ENCODE results near the gene TACC3. TPM values are rescaled to one million over a fixed set of nuclear protein-coding genes. Genes with fewer than 3 reads are reported as not detected.

Gene TACC3
- polyA plus RNA-seq, 1 donor from 2014 or later = 20.0 TPM

DNA sequence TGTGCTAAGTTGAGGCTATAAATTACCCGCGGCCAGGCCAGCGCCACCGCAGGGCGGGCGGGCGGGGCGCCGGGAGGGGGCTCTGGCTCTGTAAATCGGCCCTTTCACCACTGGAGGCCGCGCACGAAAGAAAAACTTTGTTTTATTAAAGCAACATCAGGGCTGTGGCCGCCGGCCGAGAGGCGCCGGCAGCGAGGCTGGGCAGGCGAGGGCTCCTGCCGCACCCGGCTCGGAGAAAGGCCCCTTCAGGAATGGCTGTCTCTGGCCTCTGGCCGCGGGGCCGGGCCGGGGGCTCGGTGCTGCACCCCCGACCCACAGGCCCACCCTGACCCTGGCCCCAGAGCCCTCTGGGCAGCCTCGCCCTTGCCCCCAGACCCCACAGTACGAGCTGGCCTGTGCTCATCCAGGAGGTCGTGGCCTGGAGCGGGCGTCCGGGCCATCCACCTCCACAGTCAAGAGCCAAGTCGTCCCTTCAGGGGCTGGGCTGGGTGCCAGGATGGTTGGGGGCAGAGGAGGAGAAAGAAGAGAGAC, 42.3 kb downstream of the TACC3 start:
- Mint-ChIP-seq H3K4me1 (peaks cover 0 to 2% (median 2%) of the 10 kb centered on the region in 3 donors), H3K9me3 (no peaks in the 10 kb centered on the region), H3K4me3 (peak overlapping the region in 1 of 4 donors; percentile 27), H3K27ac (no peak overlapping the region), H3K27me3 (peaks cover 16% of the 10 kb centered on the region), H3K36me3 (no peaks in the 10 kb centered on the region)

DNA sequence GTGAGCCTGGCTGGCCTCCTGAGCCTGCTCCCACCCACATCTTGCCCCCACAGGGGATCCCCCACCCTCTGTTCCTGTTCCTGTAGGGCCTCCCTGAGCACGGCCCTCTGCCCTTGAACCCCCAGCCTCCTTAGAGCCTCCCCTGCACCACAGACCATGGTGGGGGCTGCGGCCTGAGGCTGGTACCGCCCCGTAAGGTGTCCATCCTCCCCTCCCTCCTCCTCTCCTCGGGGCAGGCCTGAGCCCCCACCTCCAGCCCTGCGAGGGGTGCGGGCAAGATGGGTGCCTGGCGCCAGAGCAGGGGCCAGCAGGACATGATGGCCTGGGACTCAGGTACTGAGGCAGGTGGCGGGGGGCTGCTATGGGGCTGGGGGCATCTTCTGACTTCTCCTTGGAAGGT, 43.3 kb downstream of the TACC3 start:
- peak overlapping the region in 1 of 4 donors; percentile 10 for H3K4me3 Mint-ChIP-seq
- H3K4me1 Mint-ChIP-seq = peaks cover 0 to 4% (median 2%) of the 10 kb centered on the region in 3 donors
- no peaks in the 10 kb centered on the region for H3K36me3 Mint-ChIP-seq
- no peaks in the 10 kb centered on the region for H3K9me3 Mint-ChIP-seq
- H3K27ac Mint-ChIP-seq = no peak overlapping the region
- H3K27me3 Mint-ChIP-seq = peaks cover 16% of the 10 kb centered on the region

- Mint-ChIP-seq H3K4me3 (peak overlapping the region in 2 of 4 donors; percentile 65 to 78), H3K4me1 (peaks cover 0 to 4% (median 2%) of the 10 kb centered on the region in 3 donors), H3K27me3 (peaks cover 16% of the 10 kb centered on the region), H3K27ac (no peak overlapping the region), H3K9me3 (no peaks in the 10 kb centered on the region), H3K36me3 (no peaks in the 10 kb centered on the region)
These were observed 44.2 kb downstream of the TACC3 start for GRCh38 chr4:1765409-1766072.

DNA sequence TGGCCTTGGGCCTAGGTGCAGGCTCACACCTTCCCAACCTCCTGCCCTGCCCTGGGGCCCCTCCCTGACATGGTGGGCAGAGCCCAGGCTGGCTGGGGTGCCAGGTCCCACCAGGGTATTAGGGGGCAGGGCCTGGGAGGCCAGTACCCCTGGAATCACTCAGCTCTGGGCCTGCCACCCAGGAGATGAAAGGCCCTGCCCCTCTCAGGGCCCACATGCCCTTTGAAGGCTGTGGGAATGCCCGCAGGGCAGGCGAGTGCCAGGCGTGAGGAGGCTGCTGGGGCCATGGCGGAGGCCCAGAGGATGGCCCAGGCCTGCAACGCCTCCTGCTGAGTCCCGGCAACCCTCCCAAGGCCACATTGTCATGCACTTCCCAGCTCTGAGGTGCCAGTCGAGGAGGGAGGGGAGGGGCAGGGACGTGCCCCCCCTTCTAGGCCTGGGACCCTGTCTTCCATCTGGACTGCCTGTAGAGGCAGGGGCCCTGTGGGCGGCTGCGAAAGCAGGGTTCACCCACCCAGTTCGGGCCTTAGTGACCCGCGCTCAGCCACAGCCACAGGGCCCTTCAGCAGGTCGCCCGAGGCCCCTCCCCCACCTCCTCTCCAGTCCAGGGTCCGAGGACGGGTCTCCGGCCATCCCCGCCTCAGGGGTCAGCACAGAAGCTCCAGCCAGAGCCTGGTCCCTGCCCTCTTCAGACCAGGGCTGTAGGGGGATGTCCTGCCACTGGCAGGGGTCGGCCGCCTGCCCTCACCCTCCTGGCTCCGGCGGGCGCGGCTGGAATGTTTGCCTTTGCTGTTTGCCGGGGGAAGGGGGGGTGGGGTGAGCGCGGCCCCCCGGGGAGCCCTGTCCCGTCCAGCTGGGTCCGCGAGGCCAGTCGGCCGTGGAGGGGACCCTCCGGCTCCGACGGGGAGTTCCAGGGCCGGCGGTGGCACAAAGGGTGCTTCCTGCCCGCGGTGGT, 45.1 kb downstream of the TACC3 start:
- no peaks in the 10 kb centered on the region for H3K36me3 Mint-ChIP-seq
- peaks cover 17% of the 10 kb centered on the region for H3K27me3 Mint-ChIP-seq
- H3K4me1 Mint-ChIP-seq = peaks cover 0 to 4% (median 2%) of the 10 kb centered on the region in 3 donors
- no peaks in the 10 kb centered on the region for H3K9me3 Mint-ChIP-seq
- peak overlapping the region in 1 of 4 donors; percentile 8 for H3K4me3 Mint-ChIP-seq
- H3K27ac Mint-ChIP-seq = no peak overlapping the region

DNA sequence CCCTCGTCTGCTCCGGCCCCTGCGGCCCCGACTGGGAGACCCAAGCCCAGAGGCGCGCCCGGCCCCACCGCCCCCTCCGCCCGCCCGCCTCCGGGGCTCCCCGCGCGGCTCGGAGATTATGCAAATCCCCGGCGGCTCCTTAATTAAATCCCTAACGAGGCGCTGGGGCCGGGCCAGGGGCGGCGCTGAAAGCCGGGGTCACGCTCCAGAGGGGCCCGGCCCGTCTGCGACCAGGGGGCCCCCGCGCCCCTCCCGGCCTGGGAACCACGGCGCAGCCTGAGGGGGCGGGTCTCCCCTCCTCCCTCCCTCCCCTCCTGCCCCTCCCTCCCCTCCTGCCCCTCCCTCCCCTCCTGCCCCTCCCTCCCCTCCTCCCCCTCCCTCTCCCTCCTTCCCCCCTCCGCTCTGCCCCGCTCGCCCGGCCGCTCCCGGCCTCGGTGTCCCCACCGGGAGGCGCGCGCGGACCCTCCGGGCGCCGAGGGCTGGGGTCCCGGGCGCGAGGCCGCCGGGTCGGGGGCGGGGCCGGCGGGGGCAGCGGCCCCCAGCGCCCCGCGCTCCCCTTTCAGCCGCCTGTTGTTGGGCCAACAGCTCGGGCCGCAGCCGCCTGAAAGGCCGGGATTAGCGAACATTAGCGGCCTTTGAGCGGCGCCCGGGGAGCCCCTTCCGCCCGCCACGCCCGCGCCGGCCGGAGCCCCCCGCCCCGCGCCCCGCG, 45.9 kb downstream of the TACC3 start:
- H3K9me3 Mint-ChIP-seq = no peaks in the 10 kb centered on the region
- no peak overlapping the region for H3K27ac Mint-ChIP-seq
- no peaks in the 10 kb centered on the region for H3K36me3 Mint-ChIP-seq
- H3K27me3 Mint-ChIP-seq = peaks cover 19% of the 10 kb centered on the region
- H3K4me1 Mint-ChIP-seq = peaks cover 0 to 4% (median 2%) of the 10 kb centered on the region in 3 donors
- H3K4me3 Mint-ChIP-seq = no peak overlapping the region

DNA sequence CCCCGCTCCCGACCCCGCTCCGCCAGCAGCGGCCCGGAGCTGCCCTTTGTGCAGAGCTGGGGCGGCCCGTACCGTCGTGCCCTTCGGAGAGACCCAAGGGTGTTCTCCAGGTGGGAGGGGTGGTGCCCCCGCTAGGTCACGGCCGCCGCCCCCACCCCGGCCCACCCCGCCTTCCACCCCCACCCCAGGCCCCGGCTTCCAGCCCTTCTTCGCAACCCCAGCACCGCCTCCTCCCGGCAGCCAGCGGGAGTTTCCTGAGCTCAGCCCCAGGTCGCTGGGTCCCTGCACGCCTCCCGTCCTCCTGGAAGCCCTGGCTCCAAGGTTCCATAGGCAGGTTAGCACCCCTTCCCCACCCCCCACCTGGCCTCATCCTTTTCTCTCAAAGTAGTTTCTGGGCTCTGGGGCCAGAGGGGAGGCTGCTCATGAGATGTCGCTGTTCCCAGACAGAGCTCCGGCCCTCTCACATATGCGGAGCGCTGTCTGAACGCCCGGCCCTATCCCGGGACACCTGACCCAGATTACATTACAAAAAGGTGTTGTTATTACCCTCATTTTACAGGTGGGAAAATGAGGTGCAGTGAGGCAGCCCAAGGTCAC, 46.5 kb downstream of the TACC3 start:
- no peaks in the 10 kb centered on the region for H3K9me3 Mint-ChIP-seq
- H3K4me3 Mint-ChIP-seq = peak overlapping the region; percentile 50 to 85 (median 70)
- H3K36me3 Mint-ChIP-seq = no peaks in the 10 kb centered on the region
- H3K4me1 Mint-ChIP-seq = peaks cover 0 to 4% (median 2%) of the 10 kb centered on the region in 3 donors
- H3K27ac Mint-ChIP-seq = no peak overlapping the region
- peaks cover 17% of the 10 kb centered on the region for H3K27me3 Mint-ChIP-seq

DNA sequence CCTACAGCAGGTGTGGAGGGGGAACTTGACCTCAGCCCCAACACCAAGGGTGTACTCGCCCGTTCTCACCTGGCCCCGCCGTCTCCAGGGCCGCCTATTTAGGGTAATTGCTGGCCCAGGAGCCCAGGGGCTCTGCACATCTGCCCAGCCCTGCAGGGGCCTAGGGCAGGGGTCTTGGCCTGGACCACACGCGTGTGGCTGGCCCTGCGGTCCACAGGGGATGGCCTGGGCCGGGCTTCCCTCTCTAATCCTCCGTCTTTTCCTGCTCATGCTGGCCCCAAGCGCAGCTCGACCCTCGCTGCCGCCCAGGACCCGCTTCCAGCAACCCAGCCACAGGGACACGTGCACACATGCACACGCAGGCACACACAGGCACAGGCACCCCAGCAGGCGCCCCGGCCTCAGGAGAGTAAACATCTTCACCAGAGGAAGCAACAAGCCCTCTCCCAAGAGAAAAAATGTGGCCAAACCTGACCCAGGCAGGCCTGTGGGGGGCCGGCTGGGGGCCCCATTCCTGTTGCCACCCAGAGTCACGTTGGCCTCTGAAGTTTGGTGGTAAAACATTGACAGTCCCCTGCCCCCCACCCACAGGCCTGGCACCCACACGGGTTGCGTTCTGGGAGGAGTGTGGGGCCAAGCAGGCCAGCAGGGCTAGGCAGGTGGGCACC, 47.2 kb downstream of the TACC3 start:
- Mint-ChIP-seq H3K4me3 (peak overlapping the region; percentile 59 to 85 (median 72)), H3K27me3 (peaks cover 19% of the 10 kb centered on the region), H3K27ac (no peak overlapping the region), H3K9me3 (no peaks in the 10 kb centered on the region), H3K4me1 (peaks cover 0 to 4% (median 2%) of the 10 kb centered on the region in 3 donors), H3K36me3 (no peaks in the 10 kb centered on the region)

DNA sequence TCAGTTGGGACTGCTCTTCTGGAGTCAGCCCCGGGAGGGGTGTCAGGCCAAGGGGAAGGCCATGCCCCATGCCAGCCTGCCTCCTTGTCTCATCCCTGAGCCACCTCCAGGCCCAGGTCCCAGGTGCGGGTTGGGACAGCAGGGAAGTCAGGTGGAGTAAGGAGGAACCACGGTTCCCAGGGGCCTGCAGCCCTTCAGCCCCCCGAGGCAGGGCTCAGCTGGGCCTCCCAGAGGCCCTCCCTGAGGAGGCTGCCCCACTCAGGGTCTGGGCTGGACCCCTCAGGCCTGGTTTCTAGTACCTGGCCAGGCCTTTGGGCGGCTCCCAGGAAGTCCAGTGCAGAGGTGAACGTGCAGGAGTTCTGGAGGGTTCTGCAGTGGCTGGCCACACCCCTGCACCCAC, 48.4 kb downstream of the TACC3 start:
- no peaks in the 10 kb centered on the region for H3K36me3 Mint-ChIP-seq
- H3K4me1 Mint-ChIP-seq = peaks cover 0 to 4% (median 2%) of the 10 kb centered on the region in 3 donors
- no peak overlapping the region for H3K27ac Mint-ChIP-seq
- peaks cover 20% of the 10 kb centered on the region for H3K27me3 Mint-ChIP-seq
- H3K4me3 Mint-ChIP-seq = peak overlapping the region in 2 of 4 donors; percentile 17 to 62
- no peaks in the 10 kb centered on the region for H3K9me3 Mint-ChIP-seq

GRCh38 chr4:1770245-1770644, 48.9 kb downstream of the TACC3 start:
- Mint-ChIP-seq H3K27me3 (peaks cover 18% of the 10 kb centered on the region), H3K4me1 (peaks cover 0 to 4% (median 2%) of the 10 kb centered on the region in 3 donors), H3K4me3 (no peak overlapping the region), H3K36me3 (no peaks in the 10 kb centered on the region), H3K27ac (no peak overlapping the region), H3K9me3 (no peaks in the 10 kb centered on the region)

- Mint-ChIP-seq H3K27me3 (peaks cover 17% of the 10 kb centered on the region), H3K9me3 (no peaks in the 10 kb centered on the region), H3K4me3 (no peak overlapping the region), H3K27ac (no peak overlapping the region), H3K4me1 (peaks cover 0 to 4% (median 2%) of the 10 kb centered on the region in 3 donors), H3K36me3 (no peaks in the 10 kb centered on the region)
These were observed 49.5 kb downstream of the TACC3 start for GRCh38 chr4:1770791-1771231.

DNA sequence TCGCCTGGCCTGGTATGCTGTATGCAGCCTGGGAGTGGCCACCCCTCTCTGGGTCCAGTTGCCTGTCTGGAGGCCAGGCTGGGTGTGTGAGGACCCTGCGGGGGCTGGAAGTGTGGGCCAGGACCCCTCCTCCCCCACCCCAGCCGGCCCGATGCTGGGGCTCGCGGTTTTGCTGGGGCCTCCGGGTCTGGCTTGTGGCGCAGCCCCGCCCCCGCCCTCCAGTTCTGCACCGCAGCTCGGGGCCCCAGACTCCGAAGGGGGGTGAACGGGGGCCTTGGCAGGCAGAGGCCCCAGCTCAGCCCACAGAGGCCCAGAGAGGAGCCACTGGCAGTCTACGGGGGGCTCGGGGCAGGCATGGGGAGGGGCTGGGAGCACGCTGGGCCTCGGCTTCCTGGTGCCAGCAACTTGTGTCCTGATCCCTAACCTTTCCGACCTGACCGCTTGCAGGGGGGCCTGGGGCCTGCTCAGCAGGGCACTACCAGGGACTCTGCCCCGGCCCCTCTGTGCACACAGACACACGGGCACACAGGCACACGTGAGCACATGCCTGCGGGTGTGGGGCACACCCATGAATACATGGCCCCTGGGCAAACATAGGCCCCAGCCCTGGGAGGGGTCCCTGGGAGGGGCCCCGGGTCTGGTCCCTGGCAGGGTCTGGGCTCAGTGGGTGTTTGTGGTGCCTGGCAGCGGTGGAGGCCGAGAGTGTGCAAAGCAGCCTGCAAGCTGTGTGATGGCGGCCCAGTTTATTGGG, 50.4 kb downstream of the TACC3 start:
- H3K9me3 Mint-ChIP-seq = no peaks in the 10 kb centered on the region
- H3K27me3 Mint-ChIP-seq = peaks cover 17% of the 10 kb centered on the region
- peaks cover 0 to 6% (median 2%) of the 10 kb centered on the region in 3 donors for H3K4me1 Mint-ChIP-seq
- no peaks in the 10 kb centered on the region for H3K36me3 Mint-ChIP-seq
- peak overlapping the region in 1 of 4 donors; percentile 32 for H3K4me3 Mint-ChIP-seq
- no peak overlapping the region for H3K27ac Mint-ChIP-seq

DNA sequence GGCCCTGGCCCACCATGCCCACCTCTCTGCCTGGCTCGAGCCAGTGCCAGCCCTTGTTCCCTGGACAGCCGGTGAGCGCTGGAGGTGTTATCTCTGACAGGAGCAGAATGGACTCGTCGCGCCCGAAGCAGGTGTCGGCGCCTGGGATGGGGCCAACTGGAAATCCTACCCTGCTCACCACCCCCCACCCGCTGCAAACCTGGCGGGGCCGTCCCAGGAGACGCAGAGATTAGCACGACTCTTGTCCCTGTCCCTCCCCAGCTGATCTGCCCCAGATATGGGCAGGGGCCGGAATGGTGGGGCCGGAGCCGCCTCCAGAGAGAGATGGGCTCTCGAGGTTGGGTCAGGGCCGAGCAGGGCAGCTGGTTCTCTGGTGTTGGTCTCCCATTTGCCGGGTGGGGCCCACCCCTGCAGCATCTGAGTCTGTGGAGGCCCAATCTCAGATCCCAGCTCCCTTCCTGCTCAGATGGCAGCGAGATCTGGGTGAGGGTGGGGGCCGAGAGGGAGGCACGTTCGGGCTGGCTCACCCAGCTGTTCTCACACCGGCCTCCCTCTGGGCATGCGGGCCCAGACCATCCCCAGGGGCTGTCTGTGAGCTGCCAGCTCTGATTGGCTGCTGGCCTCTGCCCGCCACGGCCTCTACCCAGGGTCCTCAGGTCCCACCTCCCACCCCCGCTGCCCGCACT, 51.7 kb downstream of the TACC3 start:
- Mint-ChIP-seq H3K27me3 (peaks cover 15% of the 10 kb centered on the region), H3K27ac (no peak overlapping the region), H3K9me3 (no peaks in the 10 kb centered on the region), H3K4me3 (no peak overlapping the region), H3K36me3 (no peaks in the 10 kb centered on the region), H3K4me1 (peaks cover 0 to 6% (median 2%) of the 10 kb centered on the region in 3 donors)

DNA sequence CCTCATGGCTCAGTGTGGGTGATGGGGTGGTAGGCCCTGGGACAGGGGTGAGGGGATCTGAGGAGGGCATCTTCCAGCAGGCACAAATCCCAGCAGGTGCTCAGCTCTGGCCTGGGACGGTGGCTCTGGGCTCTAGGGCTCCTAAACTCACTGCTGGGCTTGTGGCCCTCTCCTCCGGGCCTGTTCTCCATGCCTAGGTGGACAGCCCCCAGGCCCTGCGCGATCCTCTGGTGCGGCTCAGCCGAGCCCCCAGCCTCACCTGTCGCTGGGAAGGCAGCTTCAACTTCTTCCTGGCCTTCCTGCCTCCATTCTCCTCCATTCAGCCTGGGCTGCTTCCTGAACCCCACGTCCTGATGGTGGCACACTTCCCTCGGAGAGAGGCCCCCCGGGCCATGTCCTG, 52.4 kb downstream of the TACC3 start:
- no peaks in the 10 kb centered on the region for H3K9me3 Mint-ChIP-seq
- peaks cover 0 to 2% (median 0%) of the 10 kb centered on the region in 3 donors for H3K4me1 Mint-ChIP-seq
- peaks cover 11% of the 10 kb centered on the region for H3K27me3 Mint-ChIP-seq

More for the DNA sequence above, 52.4 kb downstream of the TACC3 start:
- H3K36me3 Mint-ChIP-seq = no peaks in the 10 kb centered on the region
- no peak overlapping the region for H3K27ac Mint-ChIP-seq
- H3K4me3 Mint-ChIP-seq = no peak overlapping the region
